WTC11 (cell line): ENCODE measurements around the gene BABAM2. TPM values are rescaled to one million over a fixed set of nuclear protein-coding genes. Genes with fewer than 3 reads are reported as not detected.

Experiments used
- ATAC-seq: fragments of 200-7000 bp; cut with Tn5 transposase; 2 replicates; pipeline ENCODE4 v1.10.0; 2021; ENCODE audit warnings: mild to moderate bottlenecking, moderate library complexity
- CTCF ChIA-PET: fragments of 300-600 bp; sonication (Branson Sonifier 250); formaldehyde crosslinking; loops from one replicate; lab custom pipeline; 2021; ENCODE audit warnings: antibody characterized with exemption; lab: Charles Lee
- POLR2A ChIA-PET: fragments of 350-600 bp; sonication (Branson Sonifier 250); formaldehyde crosslinking; loops from one replicate; lab custom pipeline; 2021; ENCODE audit warnings: antibody characterized with exemption; lab: Charles Lee
- DNase-seq: peaks from one replicate; pipeline ENCODE4 v3.0.0; 2021; ENCODE audit warnings: low spot score
- H3K27ac Mint-ChIP-seq: 2 replicates; pipeline ENCODE4 v1.8.0; 2021; ENCODE audit warnings: mixed read lengths
- H3K27me3 Mint-ChIP-seq: 2 replicates; pipeline ENCODE4 v1.8.0; 2021; ENCODE audit warnings: low read depth, mild to moderate bottlenecking, moderate library complexity, mixed read lengths
- H3K36me3 Mint-ChIP-seq: 2 replicates; pipeline ENCODE4 v1.8.0; 2021; ENCODE audit warnings: mixed read lengths
- H3K4me1 Mint-ChIP-seq: 2 replicates; pipeline ENCODE4 v1.8.0; 2022; ENCODE audit warnings: mixed read lengths
- H3K4me3 Mint-ChIP-seq: 2 replicates; pipeline ENCODE4 v1.8.0; 2021; ENCODE audit warnings: mild to moderate bottlenecking, moderate library complexity, mixed read lengths
- H3K9me3 Mint-ChIP-seq: 2 replicates; pipeline ENCODE4 v1.8.0; 2021; ENCODE audit warnings: mixed read lengths
- AFF4 ChIP-seq: sonication (generic); formaldehyde crosslinking; IDR thresholded peaks from 2 replicates; pipeline ENCODE4 v1.8.1; 2023; ENCODE audit warnings: mild to moderate bottlenecking, missing genetic modification reagents, borderline replicate concordance
- ATF1 ChIP-seq: sonication (generic); formaldehyde crosslinking; IDR thresholded peaks from 2 replicates; pipeline ENCODE4 v1.8.1; 2023; ENCODE audit warnings: mild to moderate bottlenecking, moderate library complexity, missing genetic modification reagents
- CREB1 ChIP-seq: sonication (generic); formaldehyde crosslinking; IDR thresholded peaks from 2 replicates; pipeline ENCODE4 v1.8.0; 2023; ENCODE audit warnings: mild to moderate bottlenecking, missing genetic modification reagents
- CTCF ChIP-seq: fragments of 200-600 bp; IDR thresholded peaks from 2 replicates; pipeline ENCODE4 v1.8.0; 2022; ENCODE audit warnings: antibody characterized with exemption
- ETV6 ChIP-seq: sonication (generic); formaldehyde crosslinking; IDR thresholded peaks from 2 replicates; pipeline ENCODE4 v1.8.1; 2022; ENCODE audit warnings: mild to moderate bottlenecking, missing genetic modification reagents
- FOXK1 ChIP-seq: sonication (generic); formaldehyde crosslinking; IDR thresholded peaks from 2 replicates; pipeline ENCODE4 v1.8.0; 2022; ENCODE audit warnings: mild to moderate bottlenecking, moderate library complexity, missing genetic modification reagents
- FOXP1 ChIP-seq: sonication (generic); formaldehyde crosslinking; IDR thresholded peaks from 2 replicates; pipeline ENCODE4 v1.8.0; 2022; ENCODE audit warnings: missing genetic modification reagents, mild to moderate bottlenecking, moderate library complexity, borderline replicate concordance
- KAT7 ChIP-seq: sonication (generic); formaldehyde crosslinking; IDR thresholded peaks from 2 replicates; pipeline ENCODE4 v1.8.1; 2023; ENCODE audit warnings: missing genetic modification reagents, mild to moderate bottlenecking, borderline replicate concordance
- NFYB ChIP-seq: sonication (generic); formaldehyde crosslinking; conservative IDR thresholded peaks from 2 replicates; pipeline ENCODE4 v1.8.0; 2022; ENCODE audit warnings: low read depth, missing genetic modification reagents
- SMAD3 ChIP-seq: sonication (generic); formaldehyde crosslinking; IDR thresholded peaks from 2 replicates; pipeline ENCODE4 v1.8.0; 2022; ENCODE audit warnings: missing genetic modification reagents, mild to moderate bottlenecking, borderline replicate concordance
- SP1 ChIP-seq: sonication (generic); formaldehyde crosslinking; conservative IDR thresholded peaks from 2 replicates; pipeline ENCODE4 v1.8.1; 2022; ENCODE audit warnings: missing genetic modification reagents
- TEAD4 ChIP-seq: sonication (generic); formaldehyde crosslinking; IDR thresholded peaks from 2 replicates; pipeline ENCODE4 v1.8.0; 2022; ENCODE audit warnings: mild to moderate bottlenecking, missing genetic modification reagents
- ZNF121 ChIP-seq: sonication (generic); formaldehyde crosslinking; IDR thresholded peaks from 2 replicates; pipeline ENCODE4 v1.8.0; 2023; ENCODE audit warnings: missing genetic modification reagents
- ZNF219 ChIP-seq: sonication (generic); formaldehyde crosslinking; IDR thresholded peaks from 2 replicates; pipeline ENCODE4 v1.8.0; 2023; ENCODE audit warnings: missing genetic modification reagents, mild to moderate bottlenecking, borderline replicate concordance
- ZNF263 ChIP-seq: sonication (generic); formaldehyde crosslinking; IDR thresholded peaks from 2 replicates; pipeline ENCODE4 v1.8.1; 2022; ENCODE audit warnings: low read depth, mild to moderate bottlenecking, moderate library complexity, missing genetic modification reagents
- ZNF281 ChIP-seq: sonication (generic); formaldehyde crosslinking; IDR thresholded peaks from 2 replicates; pipeline ENCODE4 v1.8.0; 2023; ENCODE audit warnings: mild to moderate bottlenecking, missing genetic modification reagents
- ZNF396 ChIP-seq: fragments of 250-450 bp; sonication (Bioruptor Pico); IDR thresholded peaks from 2 replicates; pipeline ENCODE4 v1.8.0; 2021; ENCODE audit warnings: mild to moderate bottlenecking, moderate library complexity, borderline replicate concordance
- ZNF416 ChIP-seq: fragments of 250-450 bp; sonication (Bioruptor Pico); IDR thresholded peaks from 2 replicates; pipeline ENCODE4 v1.9.0; 2021; ENCODE audit warnings: mild to moderate bottlenecking, inconsistent platforms
- ZNF425 ChIP-seq: fragments of 250-450 bp; sonication (Bioruptor Pico); conservative IDR thresholded peaks from 2 replicates; pipeline ENCODE4 v1.9.0; 2021; ENCODE audit warnings: mild to moderate bottlenecking
- ZNF671 ChIP-seq: fragments of 250-450 bp; sonication (Bioruptor Pico); IDR thresholded peaks from 2 replicates; pipeline ENCODE4 v1.8.0; 2021; ENCODE audit warnings: mild to moderate bottlenecking
- total RNA-seq: library from RNA; stranded (reverse); gene quantifications from 3 replicates; pipeline ENCODE4 v1.2.3, GENCODE V29; 2021

The BABAM2 gene
- total RNA-seq, 1 experiment from 2014 or later: 16.5 TPM

- H3K27ac Mint-ChIP-seq: peak overlapping the region; percentile 35; the same call in 1 of the 2 replicates
- no peaks in the 10 kb centered on the region for H3K27me3 Mint-ChIP-seq
- POLR2A ChIA-PET: no interaction called here
These were observed 337.0 kb downstream of the BABAM2 start for GRCh38 chr2:28227498-28227897.

GRCh38 chr2:28228434-28228995 is 338.0 kb downstream of the BABAM2 start:
- H3K4me3 Mint-ChIP-seq: no peak overlapping the region
- ATAC-seq (no peak), DNase-seq (no peak)
- TF ChIP-seq AFF4: no peak
- no peak for TF ChIP-seq KAT7
- TF ChIP-seq ZNF121 (CRISPR knock-in tag): no peak
- H3K27ac Mint-ChIP-seq: no peak overlapping the region
- H3K27me3 Mint-ChIP-seq: no peaks in the 10 kb centered on the region
- H3K36me3 Mint-ChIP-seq: no peaks in the 10 kb centered on the region
- CTCF ChIA-PET: no interaction called here
- no peaks in the 10 kb centered on the region for H3K9me3 Mint-ChIP-seq
- H3K4me1 Mint-ChIP-seq: peaks cover 13% of the 10 kb centered on the region
- POLR2A ChIA-PET: no interaction called here

More at GRCh38 chr2:28227498-28227897, 337.0 kb downstream of the BABAM2 start:
- H3K9me3 Mint-ChIP-seq: no peaks in the 10 kb centered on the region
- no peaks in the 10 kb centered on the region for H3K36me3 Mint-ChIP-seq
- CTCF ChIA-PET: no interaction called here
- no peak for TF ChIP-seq TEAD4 (CRISPR knock-in tag)
- TF ChIP-seq ATF1 (CRISPR knock-in tag): no peak
- no peak for TF ChIP-seq ZNF396
- no peak for TF ChIP-seq SP1 (CRISPR knock-in tag)
- TF ChIP-seq CTCF: no peak
- H3K4me1 Mint-ChIP-seq: peaks cover 13% of the 10 kb centered on the region
- no peak overlapping the region for H3K4me3 Mint-ChIP-seq
- ATAC-seq (peak; percentile 70), DNase-seq (peak; percentile 30)

- no peaks in the 10 kb centered on the region for H3K9me3 Mint-ChIP-seq
- no peaks in the 10 kb centered on the region for H3K36me3 Mint-ChIP-seq
- CTCF ChIA-PET: interaction anchor here (0.5 kb wide), 1 partner anchor 18 kb away, joined by 3 read pairs; no protein-coding TSS in a partner anchor
- H3K4me3 Mint-ChIP-seq: no peak overlapping the region
- peaks cover 13% of the 10 kb centered on the region for H3K4me1 Mint-ChIP-seq
- POLR2A ChIA-PET: no interaction called here
- DNase-seq (no peak), ATAC-seq (no peak)
- H3K27me3 Mint-ChIP-seq: no peaks in the 10 kb centered on the region
- H3K27ac Mint-ChIP-seq: no peak overlapping the region
- TF ChIP-seq ZNF425 (CRISPR knock-in tag) (no peak), ZNF219 (CRISPR knock-in tag) (no peak), ZNF416 (CRISPR knock-in tag) (no peak), SMAD3 (CRISPR knock-in tag) (no peak), ETV6 (no peak), FOXP1 (CRISPR knock-in tag) (no peak), ZNF671 (no peak), ZNF281 (CRISPR knock-in tag) (no peak), FOXK1 (CRISPR knock-in tag) (no peak), CREB1 (CRISPR knock-in tag) (no peak), SP1 (CRISPR knock-in tag) (no peak), NFYB (no peak), ZNF263 (CRISPR knock-in tag) (no peak)
These were observed 340.6 kb downstream of the BABAM2 start for GRCh38 chr2:28231110-28231631.
